ENCODE measurements around the gene CASD1. TPM values are rescaled to one million over a fixed set of nuclear protein-coding genes. Genes with fewer than 3 reads are reported as not detected.

CASD1 gene
- polyA plus RNA-seq, 1 donor from 2014 or later: 187 TPM

DNA sequence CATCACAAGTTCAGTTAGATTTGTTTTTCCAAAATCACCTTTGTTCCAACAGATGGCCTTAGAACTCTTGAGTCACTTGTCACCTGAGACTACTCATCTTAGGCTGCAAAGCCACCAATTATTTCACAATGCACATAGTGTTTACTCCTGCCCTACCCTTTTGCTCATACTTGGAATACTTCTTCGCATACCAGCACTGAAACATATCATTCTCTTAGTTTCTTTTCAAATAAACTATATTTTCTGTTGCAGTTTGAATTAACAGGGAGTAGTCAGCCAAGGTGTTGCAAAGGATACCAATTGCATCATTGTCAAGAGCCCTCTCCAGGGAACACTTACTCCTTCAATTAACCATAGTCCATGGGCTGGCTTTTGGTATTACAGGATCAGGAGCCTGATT is 71.0 kb downstream of the CASD1 start (continued):
- no peak for TF ChIP-seq EZH2 (IDR thresholded peaks at IDR 0.05; ENCODE audit: borderline replicate concordance, insufficient read depth, low read length, poor library complexity, severe bottlenecking)

DNA sequence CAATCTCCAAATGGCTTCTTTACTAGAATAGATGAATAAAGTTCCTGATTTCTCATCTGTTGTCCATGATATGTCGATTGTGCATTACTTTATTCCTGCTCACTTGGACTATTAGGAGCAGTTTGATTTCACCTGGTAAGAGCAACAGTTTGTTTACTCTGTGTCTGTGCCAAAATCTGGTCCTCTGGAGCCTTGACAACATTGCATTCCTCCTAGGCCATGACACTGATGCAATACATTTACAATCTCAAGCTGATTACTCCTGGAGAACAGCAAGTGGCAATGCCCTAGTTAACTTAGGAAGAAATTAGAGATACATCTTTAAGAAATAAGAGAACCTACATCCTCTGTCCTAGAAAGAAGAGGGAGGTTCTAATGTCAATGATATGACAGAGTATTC is 74.5 kb downstream of the CASD1 start:
- H3K4me2 ChIP-seq (ENCODE audit: low read length): no peak overlapping the region
- no peaks in the 10 kb centered on the region for H3K79me2 ChIP-seq (replicated peaks; ENCODE audit: insufficient read depth, low read length)
- H3K9me2 ChIP-seq (ENCODE audit: insufficient read depth, low read length): no peaks in the 10 kb centered on the region
- H3K4me3 ChIP-seq (ENCODE audit: low read length): no peak overlapping the region
- peaks cover 2% of the 10 kb centered on the region for H3K36me3 ChIP-seq (ENCODE audit: insufficient read depth, low read length)
- no peaks in the 10 kb centered on the region for H3F3A ChIP-seq (ENCODE audit: insufficient read depth, low read length, poor library complexity, severe bottlenecking)
- no peak for TF ChIP-seq CTCF (IDR thresholded peaks at IDR 0.05; ENCODE audit: poor library complexity, severe bottlenecking)
- TF ChIP-seq TAF1 (IDR thresholded peaks at IDR 0.05; ENCODE audit: low read depth): no peak
- no peak for TF ChIP-seq MXI1 (conservative IDR thresholded peaks at IDR 0.05; ENCODE audit: poor library complexity, severe bottlenecking)
- TF ChIP-seq EZH2 (IDR thresholded peaks at IDR 0.05; ENCODE audit: borderline replicate concordance, insufficient read depth, low read length, poor library complexity, severe bottlenecking): no peak
- TF ChIP-seq POLR2AphosphoS5 (IDR thresholded peaks at IDR 0.05): no peak
- TF ChIP-seq, protein P1, sequence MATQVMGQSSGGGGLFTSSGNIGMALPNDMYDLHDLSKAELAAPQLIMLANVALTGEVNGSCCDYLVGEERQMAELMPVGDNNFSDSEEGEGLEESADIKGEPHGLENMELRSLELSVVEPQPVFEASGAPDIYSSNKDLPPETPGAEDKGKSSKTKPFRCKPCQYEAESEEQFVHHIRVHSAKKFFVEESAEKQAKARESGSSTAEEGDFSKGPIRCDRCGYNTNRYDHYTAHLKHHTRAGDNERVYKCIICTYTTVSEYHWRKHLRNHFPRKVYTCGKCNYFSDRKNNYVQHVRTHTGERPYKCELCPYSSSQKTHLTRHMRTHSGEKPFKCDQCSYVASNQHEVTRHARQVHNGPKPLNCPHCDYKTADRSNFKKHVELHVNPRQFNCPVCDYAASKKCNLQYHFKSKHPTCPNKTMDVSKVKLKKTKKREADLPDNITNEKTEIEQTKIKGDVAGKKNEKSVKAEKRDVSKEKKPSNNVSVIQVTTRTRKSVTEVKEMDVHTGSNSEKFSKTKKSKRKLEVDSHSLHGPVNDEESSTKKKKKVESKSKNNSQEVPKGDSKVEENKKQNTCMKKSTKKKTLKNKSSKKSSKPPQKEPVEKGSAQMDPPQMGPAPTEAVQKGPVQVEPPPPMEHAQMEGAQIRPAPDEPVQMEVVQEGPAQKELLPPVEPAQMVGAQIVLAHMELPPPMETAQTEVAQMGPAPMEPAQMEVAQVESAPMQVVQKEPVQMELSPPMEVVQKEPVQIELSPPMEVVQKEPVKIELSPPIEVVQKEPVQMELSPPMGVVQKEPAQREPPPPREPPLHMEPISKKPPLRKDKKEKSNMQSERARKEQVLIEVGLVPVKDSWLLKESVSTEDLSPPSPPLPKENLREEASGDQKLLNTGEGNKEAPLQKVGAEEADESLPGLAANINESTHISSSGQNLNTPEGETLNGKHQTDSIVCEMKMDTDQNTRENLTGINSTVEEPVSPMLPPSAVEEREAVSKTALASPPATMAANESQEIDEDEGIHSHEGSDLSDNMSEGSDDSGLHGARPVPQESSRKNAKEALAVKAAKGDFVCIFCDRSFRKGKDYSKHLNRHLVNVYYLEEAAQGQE (IDR thresholded peaks at IDR 0.05; ENCODE audit: borderline replicate concordance): no peak
- TF ChIP-seq EP300 (conservative IDR thresholded peaks at IDR 0.05; ENCODE audit: poor library complexity, severe bottlenecking): no peak
- TF ChIP-seq RAD21 (conservative IDR thresholded peaks at IDR 0.05): no peak
- no peak for TF ChIP-seq SMC3 (conservative IDR thresholded peaks at IDR 0.05; ENCODE audit: poor library complexity)
- H3K27me3 ChIP-seq (ENCODE audit: insufficient read depth, low read depth, low read length): no peaks in the 10 kb centered on the region
- no peak overlapping the region for H3K9ac ChIP-seq (ENCODE audit: low read length)
- H4K20me1 ChIP-seq (ENCODE audit: insufficient read depth): no peaks in the 10 kb centered on the region
- no peak overlapping the region for H3K27ac ChIP-seq (ENCODE audit: low read length)
- no peaks in the 10 kb centered on the region for H3K9me3 ChIP-seq (ENCODE audit: low read length)
- no peak overlapping the region for H2AFZ ChIP-seq (ENCODE audit: low read depth, low read length)

DNA sequence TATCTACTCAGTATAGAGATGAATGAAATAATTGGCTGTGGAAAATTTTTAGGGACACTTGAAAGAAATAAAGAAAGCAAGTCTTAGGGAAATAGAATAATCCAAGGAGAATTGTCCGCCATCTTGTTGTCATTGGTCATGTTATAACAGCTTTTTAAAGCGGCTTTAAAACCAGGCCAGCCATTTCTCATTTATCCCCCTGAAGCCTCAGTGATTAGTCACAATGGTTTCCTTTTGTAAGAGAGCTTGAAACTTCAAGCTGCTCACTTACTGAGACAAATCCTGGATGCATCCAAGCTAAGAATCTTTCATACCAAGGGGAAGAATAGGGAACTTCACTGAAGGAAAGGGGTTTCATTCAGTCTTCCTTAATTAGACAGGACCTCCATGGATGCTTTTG is 78.5 kb downstream of the CASD1 start:
- Histone ChIP-seq H3K9ac (ENCODE audit: low read length) (no peak overlapping the region), H3K36me3 (ENCODE audit: insufficient read depth, low read length) (peaks cover 9% of the 10 kb centered on the region), H3K4me3 (ENCODE audit: low read length) (no peak overlapping the region), H3K27me3 (ENCODE audit: insufficient read depth, low read depth, low read length) (no peaks in the 10 kb centered on the region), H3K79me2 (replicated peaks; ENCODE audit: insufficient read depth, low read length) (no peaks in the 10 kb centered on the region), H2AFZ (ENCODE audit: low read depth, low read length) (no peak overlapping the region), H3F3A (ENCODE audit: insufficient read depth, low read length, poor library complexity, severe bottlenecking) (no peaks in the 10 kb centered on the region), H3K9me2 (ENCODE audit: insufficient read depth, low read length) (no peaks in the 10 kb centered on the region), H3K9me3 (ENCODE audit: low read length) (no peaks in the 10 kb centered on the region), H4K20me1 (ENCODE audit: insufficient read depth) (no peaks in the 10 kb centered on the region), H3K27ac (ENCODE audit: low read length) (no peak overlapping the region), H3K4me2 (ENCODE audit: low read length) (no peak overlapping the region)
- TF ChIP-seq TAF1 (IDR thresholded peaks at IDR 0.05; ENCODE audit: low read depth): no peak
- TF ChIP-seq SMC3 (conservative IDR thresholded peaks at IDR 0.05; ENCODE audit: poor library complexity): no peak
- TF ChIP-seq EZH2 (IDR thresholded peaks at IDR 0.05; ENCODE audit: borderline replicate concordance, insufficient read depth, low read length, poor library complexity, severe bottlenecking): no peak
- no peak for TF ChIP-seq RAD21 (conservative IDR thresholded peaks at IDR 0.05)
- no peak for TF ChIP-seq CTCF (IDR thresholded peaks at IDR 0.05; ENCODE audit: poor library complexity, severe bottlenecking)
- TF ChIP-seq MXI1 (conservative IDR thresholded peaks at IDR 0.05; ENCODE audit: poor library complexity, severe bottlenecking): no peak
- TF ChIP-seq EP300 (conservative IDR thresholded peaks at IDR 0.05; ENCODE audit: poor library complexity, severe bottlenecking): no peak
- TF ChIP-seq, protein P1 (IDR thresholded peaks at IDR 0.05; ENCODE audit: borderline replicate concordance): no peak
- TF ChIP-seq POLR2AphosphoS5 (IDR thresholded peaks at IDR 0.05): no peak

Measured in neural cell (in vitro differentiated cells).